Liver (tissue), 9 donors: ENCODE measurements around the gene ACOT7. TPM values are rescaled to one million over a fixed set of nuclear protein-coding genes. Genes with fewer than 3 reads are reported as not detected.

Experiments used
- DNase-seq: peaks from one replicate; pipeline ENCODE4 v3.0.0-alpha.2; 2017; ENCODE audit warnings: low spot score
- H3K27ac ChIP-seq, 2 donors: one replicate each; pipeline ENCODE4 v1.7.0; 2013; ENCODE audit warnings: inconsistent platforms in 2 of 2, low read length in 2 of 2, control low read depth in 1 of 2, low read depth in 1 of 2, mild to moderate bottlenecking in 1 of 2
- H3K27me3 ChIP-seq, 4 donors: one replicate each; pipeline versions ENCODE4 v1.6.1 to v1.7.0; 2013; ENCODE audit warnings: low read length in 3 of 4, inconsistent platforms in 1 of 4, mild to moderate bottlenecking in 1 of 4, moderate library complexity in 1 of 4; ENCODE audit not compliant: control insufficient read depth in 4 of 4, insufficient read depth in 4 of 4
- H3K36me3 ChIP-seq, 4 donors: one replicate each; pipeline versions ENCODE4 v1.6.1 to v1.7.0; 2013; ENCODE audit warnings: low read length in 3 of 4, mild to moderate bottlenecking in 3 of 4, low read depth in 1 of 4, moderate library complexity in 1 of 4; ENCODE audit not compliant: control insufficient read depth in 4 of 4, insufficient read depth in 3 of 4
- H3K4me1 ChIP-seq, 4 donors: one replicate each; pipeline versions ENCODE4 v1.6.1 to v1.7.0; 2013; ENCODE audit warnings: low read length in 3 of 4, mild to moderate bottlenecking in 3 of 4, moderate library complexity in 1 of 4; ENCODE audit not compliant: control insufficient read depth in 4 of 4, insufficient read depth in 4 of 4
- H3K4me3 ChIP-seq, 3 donors: one replicate each; pipeline versions ENCODE4 v1.6.1 to v1.7.0; 2013; ENCODE audit warnings: low read length in 3 of 3, control low read depth in 1 of 3, low read depth in 1 of 3, mild to moderate bottlenecking in 1 of 3
- H3K9ac ChIP-seq, 2 donors: one replicate each; pipeline ENCODE4 v1.7.0; 2013; ENCODE audit warnings: low read length in 2 of 2, mild to moderate bottlenecking in 2 of 2, moderate library complexity in 2 of 2, control low read depth in 1 of 2, low read depth in 1 of 2
- H3K9me3 ChIP-seq, 4 donors: one replicate each; pipeline versions ENCODE4 v1.6.1 to v1.7.0; 2013; ENCODE audit warnings: low read length in 3 of 4; ENCODE audit not compliant: control insufficient read depth in 4 of 4
- EGR1 ChIP-seq, 2 donors: IDR thresholded peaks; 2 replicates each; pipeline ENCODE4 v1.6.1; 2016 to 2018; ENCODE audit warnings: antibody characterized with exemption in 2 of 2, low read depth in 2 of 2
- FOXA1 ChIP-seq: IDR thresholded peaks from 2 replicates; pipeline ENCODE4 v1.6.1; 2016; ENCODE audit warnings: antibody characterized with exemption
- FOXA2 ChIP-seq: IDR thresholded peaks from 2 replicates; pipeline ENCODE4 v1.6.1; 2016; ENCODE audit warnings: antibody characterized with exemption
- GABPA ChIP-seq, 2 donors: IDR thresholded peaks in 1 of 2; conservative IDR thresholded peaks in 1 of 2; 2 replicates each; pipeline ENCODE4 v1.6.1; 2016; ENCODE audit warnings: antibody characterized with exemption in 2 of 2, mild to moderate bottlenecking in 1 of 2, moderate library complexity in 1 of 2
- HNF4A ChIP-seq, 2 donors: conservative IDR thresholded peaks; 2 replicates each; pipeline ENCODE4 v1.6.1; 2016; ENCODE audit warnings: antibody characterized with exemption in 2 of 2, mild to moderate bottlenecking in 2 of 2
- HNF4G ChIP-seq: IDR thresholded peaks from 2 replicates; pipeline ENCODE4 v1.6.1; 2016; ENCODE audit warnings: antibody characterized with exemption
- JUND ChIP-seq, 2 donors: IDR thresholded peaks; 2 replicates each; pipeline ENCODE4 v1.6.1; 2016; ENCODE audit warnings: antibody characterized with exemption in 2 of 2
- NR2F2 ChIP-seq: IDR thresholded peaks from 2 replicates; pipeline ENCODE4 v1.6.1; 2016; ENCODE audit warnings: antibody characterized with exemption
- RAD21 ChIP-seq, 2 donors: IDR thresholded peaks; 2 replicates each; pipeline ENCODE4 v1.6.1; 2016; ENCODE audit warnings: antibody characterized with exemption in 2 of 2, mild to moderate bottlenecking in 2 of 2
- RXRA ChIP-seq, 2 donors: IDR thresholded peaks; 2 replicates each; pipeline ENCODE4 v1.6.1; 2017 to 2018; ENCODE audit warnings: antibody characterized with exemption in 2 of 2, mild to moderate bottlenecking in 1 of 2
- SP1 ChIP-seq: IDR thresholded peaks from 2 replicates; pipeline ENCODE4 v1.6.1; 2018; ENCODE audit warnings: antibody characterized with exemption, mild to moderate bottlenecking
- YY1 ChIP-seq: IDR thresholded peaks from 2 replicates; pipeline ENCODE4 v1.6.1; 2016; ENCODE audit warnings: antibody characterized with exemption, mild to moderate bottlenecking
- WGBS: extraction: QIAGEN DNeasy Blood & Tissue Kit; methylation state at CpG from one replicate; pipeline ENCODE4 v1.1.7; 2013; 5-methylcytosine and 5-hydroxymethylcytosine counted together
- polyA plus RNA-seq, 2 donors: library from polyadenylated mRNA; stranded (reverse) in 1 of 2; unstranded in 1 of 2; fragments of 200-250 nt in 1 of 2; fragments of >200 nt in 1 of 2; fragmentation: Nextera tagmentation in 1 of 2; extraction: Ambion mirVana in 1 of 2; gene quantifications; one replicate each; pipeline versions ENCODE4 v1.2.1 to v1.2.3, GENCODE V29; 2013 to 2015
- total RNA-seq, 2 donors: library from RNA; depleted of rRNA; stranded (reverse); fragments of >200 nt; gene quantifications; one replicate each; pipeline ENCODE4 v1.2.3, GENCODE V29; 2014
- TF ChIP-seq, protein P1 (sequence below): fragments of 150-350 bp; IDR thresholded peaks from 2 replicates; pipeline ENCODE4 v1.5.1; 2017; ENCODE audit warnings: improper control_type of control experiment, low read depth, low read length; ENCODE audit not compliant: missing input control
- TF ChIP-seq, protein P2 (sequence below): IDR thresholded peaks from 2 replicates; pipeline ENCODE4 v1.6.1; 2016; ENCODE audit warnings: antibody characterized with exemption
- TF ChIP-seq, protein P3 (sequence below): IDR thresholded peaks from 2 replicates; pipeline ENCODE4 v1.6.1; 2016; ENCODE audit warnings: antibody characterized with exemption, mild to moderate bottlenecking
- TF ChIP-seq, protein P4 (sequence below): IDR thresholded peaks from 2 replicates; pipeline ENCODE4 v1.6.1; 2016; ENCODE audit warnings: antibody characterized with exemption
- TF ChIP-seq, protein P5 (sequence below): IDR thresholded peaks from 2 replicates; pipeline ENCODE4 v1.6.1; 2016; ENCODE audit warnings: antibody characterized with exemption
- donor health status: healthy.
- donor health status: healthy.
- donor health status: healthy.
- donor health status: healthy.
- donor health status: healthy.

The ACOT7 gene
- total and polyA plus RNA-seq, 4 donors, result 8.7 to 14.4 (median 10.4) TPM

- TF ChIP-seq GABPA (IDR thresholded peaks at IDR 0.05 in 1 of 2, conservative IDR thresholded peaks at IDR 0.05 in 1 of 2) (no peak), SP1 (no peak), FOXA2 (no peak), FOXA1 (no peak)
- TF ChIP-seq, protein P1, sequence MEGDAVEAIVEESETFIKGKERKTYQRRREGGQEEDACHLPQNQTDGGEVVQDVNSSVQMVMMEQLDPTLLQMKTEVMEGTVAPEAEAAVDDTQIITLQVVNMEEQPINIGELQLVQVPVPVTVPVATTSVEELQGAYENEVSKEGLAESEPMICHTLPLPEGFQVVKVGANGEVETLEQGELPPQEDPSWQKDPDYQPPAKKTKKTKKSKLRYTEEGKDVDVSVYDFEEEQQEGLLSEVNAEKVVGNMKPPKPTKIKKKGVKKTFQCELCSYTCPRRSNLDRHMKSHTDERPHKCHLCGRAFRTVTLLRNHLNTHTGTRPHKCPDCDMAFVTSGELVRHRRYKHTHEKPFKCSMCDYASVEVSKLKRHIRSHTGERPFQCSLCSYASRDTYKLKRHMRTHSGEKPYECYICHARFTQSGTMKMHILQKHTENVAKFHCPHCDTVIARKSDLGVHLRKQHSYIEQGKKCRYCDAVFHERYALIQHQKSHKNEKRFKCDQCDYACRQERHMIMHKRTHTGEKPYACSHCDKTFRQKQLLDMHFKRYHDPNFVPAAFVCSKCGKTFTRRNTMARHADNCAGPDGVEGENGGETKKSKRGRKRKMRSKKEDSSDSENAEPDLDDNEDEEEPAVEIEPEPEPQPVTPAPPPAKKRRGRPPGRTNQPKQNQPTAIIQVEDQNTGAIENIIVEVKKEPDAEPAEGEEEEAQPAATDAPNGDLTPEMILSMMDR, result no peak
- no peaks in the 10 kb centered on the region for H3K9me3 ChIP-seq
- no peak for DNase-seq
- peaks cover 0 to 2% (median under 1%) of the 10 kb centered on the region in 4 donors for H3K27me3 ChIP-seq
- no peak overlapping the region for H3K27ac ChIP-seq
- no peak overlapping the region for H3K9ac ChIP-seq
- 9% methylated on average over 69 of the region's 69 CpGs for WGBS
- H3K36me3 ChIP-seq, result no peaks in the 10 kb centered on the region
- H3K4me3 ChIP-seq, result peak overlapping the region in 1 of 3 donors; percentile 18
- peaks cover 21 to 33% (median 25%) of the 10 kb centered on the region in 4 donors for H3K4me1 ChIP-seq
These were observed 25.3 kb upstream of the ACOT7 start for GRCh38 chr1:6418668-6419396.

DNA sequence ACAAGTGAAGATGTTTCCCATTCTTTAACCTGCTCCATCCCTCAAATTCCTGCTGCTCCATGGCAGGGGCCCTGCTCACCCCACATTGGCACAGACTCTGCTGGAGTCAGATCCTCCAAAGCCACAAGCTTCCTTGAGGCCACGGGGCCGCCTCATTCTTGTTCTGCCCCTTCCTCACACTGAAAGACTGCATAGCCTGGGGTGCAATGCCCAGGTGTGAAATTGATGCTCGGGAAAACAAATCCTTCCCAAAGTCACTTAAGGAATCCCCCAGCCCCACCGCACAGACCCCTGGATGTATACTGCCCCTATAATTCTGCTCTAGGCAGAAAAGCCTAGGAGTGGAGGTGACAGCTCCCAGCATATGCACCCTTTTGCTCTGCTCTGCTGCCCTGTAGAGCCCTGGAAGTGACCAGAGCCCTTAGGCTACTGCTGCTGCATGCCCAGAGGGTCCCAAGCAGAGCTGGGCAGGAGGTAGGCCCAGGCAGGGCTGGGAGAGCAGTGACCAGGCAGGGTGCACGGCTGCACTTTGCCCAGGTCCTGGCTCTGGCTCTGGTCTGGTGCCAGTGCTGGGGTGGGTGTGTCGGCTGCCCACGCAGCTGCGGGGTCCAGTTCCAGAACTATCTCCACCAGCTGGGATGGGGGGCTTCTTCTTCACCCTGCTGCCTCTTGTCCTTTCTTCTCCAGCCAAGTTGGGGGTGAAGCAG, 24.5 kb upstream of the ACOT7 start:
- H3K4me3 ChIP-seq, result peak overlapping the region in 1 of 3 donors; percentile 18
- H3K36me3 ChIP-seq, result no peaks in the 10 kb centered on the region
- no peak overlapping the region for H3K9ac ChIP-seq
- no peak for DNase-seq
- WGBS, result 50% methylated on average over 8 of the region's 8 CpGs
- peaks cover 0 to 2% (median under 1%) of the 10 kb centered on the region in 4 donors for H3K27me3 ChIP-seq
- H3K4me1 ChIP-seq, result peaks cover 21 to 28% (median 25%) of the 10 kb centered on the region in 4 donors
- H3K9me3 ChIP-seq, result no peaks in the 10 kb centered on the region
- no peak overlapping the region for H3K27ac ChIP-seq
- TF ChIP-seq EGR1 (IDR thresholded peaks at IDR 0.05; ENCODE audit: low read depth in 2 of 2) (peak in 1 of 2 donors; percentile 47), FOXA2 (no peak), YY1 (no peak), NR2F2 (no peak), FOXA1 (no peak), JUND (IDR thresholded peaks at IDR 0.05) (no peak), SP1 (peak; percentile 42), HNF4A (conservative IDR thresholded peaks at IDR 0.05) (peak; percentile 80 to 83)

DNA sequence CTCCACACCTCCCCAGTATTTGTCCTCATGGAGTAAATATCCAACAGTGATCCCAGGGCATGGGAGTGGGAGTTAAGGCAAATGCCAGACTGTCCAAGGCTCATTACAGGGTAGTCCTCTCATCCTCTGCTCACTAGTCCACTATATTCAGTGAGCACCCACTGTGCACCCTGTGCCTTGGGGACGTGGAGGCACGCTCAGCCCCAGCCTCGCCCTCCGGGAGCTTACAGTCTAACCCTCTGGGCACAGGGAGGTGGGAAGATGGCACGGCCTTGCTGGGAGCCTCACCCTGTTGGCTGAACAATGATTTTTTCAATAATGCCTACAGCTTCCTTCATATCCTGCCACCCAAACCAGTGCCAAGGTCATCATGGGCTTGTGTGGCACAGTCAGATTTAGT, 23.3 kb upstream of the ACOT7 start:
- peaks cover 0 to 2% (median under 1%) of the 10 kb centered on the region in 4 donors for H3K27me3 ChIP-seq
- H3K4me3 ChIP-seq, result no peak overlapping the region
- TF ChIP-seq RXRA (IDR thresholded peaks at IDR 0.05) (no peak), HNF4G (no peak), EGR1 (IDR thresholded peaks at IDR 0.05; ENCODE audit: low read depth in 2 of 2) (no peak), SP1 (no peak), JUND (IDR thresholded peaks at IDR 0.05) (no peak), RAD21 (IDR thresholded peaks at IDR 0.05) (no peak), GABPA (IDR thresholded peaks at IDR 0.05 in 1 of 2, conservative IDR thresholded peaks at IDR 0.05 in 1 of 2) (no peak), FOXA2 (no peak)
- TF ChIP-seq, protein P2, sequence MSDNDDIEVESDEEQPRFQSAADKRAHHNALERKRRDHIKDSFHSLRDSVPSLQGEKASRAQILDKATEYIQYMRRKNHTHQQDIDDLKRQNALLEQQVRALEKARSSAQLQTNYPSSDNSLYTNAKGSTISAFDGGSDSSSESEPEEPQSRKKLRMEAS, result no peak
- TF ChIP-seq, protein P3, sequence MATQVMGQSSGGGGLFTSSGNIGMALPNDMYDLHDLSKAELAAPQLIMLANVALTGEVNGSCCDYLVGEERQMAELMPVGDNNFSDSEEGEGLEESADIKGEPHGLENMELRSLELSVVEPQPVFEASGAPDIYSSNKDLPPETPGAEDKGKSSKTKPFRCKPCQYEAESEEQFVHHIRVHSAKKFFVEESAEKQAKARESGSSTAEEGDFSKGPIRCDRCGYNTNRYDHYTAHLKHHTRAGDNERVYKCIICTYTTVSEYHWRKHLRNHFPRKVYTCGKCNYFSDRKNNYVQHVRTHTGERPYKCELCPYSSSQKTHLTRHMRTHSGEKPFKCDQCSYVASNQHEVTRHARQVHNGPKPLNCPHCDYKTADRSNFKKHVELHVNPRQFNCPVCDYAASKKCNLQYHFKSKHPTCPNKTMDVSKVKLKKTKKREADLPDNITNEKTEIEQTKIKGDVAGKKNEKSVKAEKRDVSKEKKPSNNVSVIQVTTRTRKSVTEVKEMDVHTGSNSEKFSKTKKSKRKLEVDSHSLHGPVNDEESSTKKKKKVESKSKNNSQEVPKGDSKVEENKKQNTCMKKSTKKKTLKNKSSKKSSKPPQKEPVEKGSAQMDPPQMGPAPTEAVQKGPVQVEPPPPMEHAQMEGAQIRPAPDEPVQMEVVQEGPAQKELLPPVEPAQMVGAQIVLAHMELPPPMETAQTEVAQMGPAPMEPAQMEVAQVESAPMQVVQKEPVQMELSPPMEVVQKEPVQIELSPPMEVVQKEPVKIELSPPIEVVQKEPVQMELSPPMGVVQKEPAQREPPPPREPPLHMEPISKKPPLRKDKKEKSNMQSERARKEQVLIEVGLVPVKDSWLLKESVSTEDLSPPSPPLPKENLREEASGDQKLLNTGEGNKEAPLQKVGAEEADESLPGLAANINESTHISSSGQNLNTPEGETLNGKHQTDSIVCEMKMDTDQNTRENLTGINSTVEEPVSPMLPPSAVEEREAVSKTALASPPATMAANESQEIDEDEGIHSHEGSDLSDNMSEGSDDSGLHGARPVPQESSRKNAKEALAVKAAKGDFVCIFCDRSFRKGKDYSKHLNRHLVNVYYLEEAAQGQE, result no peak
- TF ChIP-seq, protein P4, sequence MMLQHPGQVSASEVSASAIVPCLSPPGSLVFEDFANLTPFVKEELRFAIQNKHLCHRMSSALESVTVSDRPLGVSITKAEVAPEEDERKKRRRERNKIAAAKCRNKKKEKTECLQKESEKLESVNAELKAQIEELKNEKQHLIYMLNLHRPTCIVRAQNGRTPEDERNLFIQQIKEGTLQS, result no peak
- TF ChIP-seq, protein P5, sequence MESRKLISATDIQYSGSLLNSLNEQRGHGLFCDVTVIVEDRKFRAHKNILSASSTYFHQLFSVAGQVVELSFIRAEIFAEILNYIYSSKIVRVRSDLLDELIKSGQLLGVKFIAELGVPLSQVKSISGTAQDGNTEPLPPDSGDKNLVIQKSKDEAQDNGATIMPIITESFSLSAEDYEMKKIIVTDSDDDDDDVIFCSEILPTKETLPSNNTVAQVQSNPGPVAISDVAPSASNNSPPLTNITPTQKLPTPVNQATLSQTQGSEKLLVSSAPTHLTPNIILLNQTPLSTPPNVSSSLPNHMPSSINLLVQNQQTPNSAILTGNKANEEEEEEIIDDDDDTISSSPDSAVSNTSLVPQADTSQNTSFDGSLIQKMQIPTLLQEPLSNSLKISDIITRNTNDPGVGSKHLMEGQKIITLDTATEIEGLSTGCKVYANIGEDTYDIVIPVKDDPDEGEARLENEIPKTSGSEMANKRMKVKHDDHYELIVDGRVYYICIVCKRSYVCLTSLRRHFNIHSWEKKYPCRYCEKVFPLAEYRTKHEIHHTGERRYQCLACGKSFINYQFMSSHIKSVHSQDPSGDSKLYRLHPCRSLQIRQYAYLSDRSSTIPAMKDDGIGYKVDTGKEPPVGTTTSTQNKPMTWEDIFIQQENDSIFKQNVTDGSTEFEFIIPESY, result no peak
- H3K36me3 ChIP-seq, result no peaks in the 10 kb centered on the region
- H3K9me3 ChIP-seq, result no peaks in the 10 kb centered on the region
- H3K4me1 ChIP-seq, result peaks cover 21 to 28% (median 25%) of the 10 kb centered on the region in 4 donors
- no peak overlapping the region for H3K27ac ChIP-seq
- 92% methylated on average over 5 of the region's 5 CpGs for WGBS
- no peak overlapping the region for H3K9ac ChIP-seq
- no peak for DNase-seq
